HCT116 (cell line): Measurements from ENCODE around the gene FLOT1. TPM values are rescaled to one million over a fixed set of nuclear protein-coding genes. Genes with fewer than 3 reads are reported as not detected.
A peak's percentile ranks its signal among the peaks of the same experiment; 100 is the strongest.

ENCODE experiments used
- ATAC-seq: fragments of 200-7000 bp; cut with Tn5 transposase; 2 replicates; pipeline ENCODE4 v1.9.1; 2020; ENCODE audit warnings: mild to moderate bottlenecking, moderate library complexity
- BruUV-seq: library from RNA; stranded (reverse); fragments of 400-500 nt; replicated peaks from 2 replicates; lab custom pipeline; 2021; lab: Mats Ljungman, UMichigan
- CTCF ChIA-PET: fragments of 300-600 bp; sonication (Branson Sonifier 250); formaldehyde crosslinking; loops from one replicate; lab custom pipeline; 2021; ENCODE audit warnings: antibody characterized with exemption; lab: Charles Lee
- POLR2A ChIA-PET: fragments of 300-600, 350-600 bp; sonication (Branson Sonifier 250); formaldehyde crosslinking; loops from one replicate; lab custom pipeline; 2021; ENCODE audit warnings: antibody characterized with exemption; lab: Charles Lee
- RAD21 ChIA-PET, 2 experiments: fragments of 300-600 bp; sonication (Branson Sonifier 250); formaldehyde crosslinking; loops; one replicate each; lab custom pipeline; 2023; ENCODE audit warnings: low total read pairs in 2 of 2; ENCODE audit not compliant: uncharacterized antibody in 2 of 2, unreplicated experiment in 2 of 2, low non-redundant PET in 1 of 2; lab: Charles Lee
- DNase-seq: peaks from one replicate; pipeline ENCODE4 v3.0.0-alpha.2; 2010; ENCODE audit warnings: low read depth, low spot score
- H2AFZ ChIP-seq: fragments of 200-600 bp; shearing (Covaris generic), sonication (generic); 2 replicates; pipeline ENCODE4 v1.6.1; 2017; ENCODE audit warnings: low read depth, mixed run types, mixed read lengths, antibody characterized with exemption, low read length; ENCODE audit not compliant: poor library complexity, severe bottlenecking
- H3K27ac ChIP-seq: 2 replicates; pipeline ENCODE4 v1.5.1; 2012; ENCODE audit warnings: low read depth, low read length
- H3K27me3 ChIP-seq: fragments of 200-600 bp; sonication (generic); 2 replicates; pipeline ENCODE4 v1.6.1; 2016; ENCODE audit warnings: mixed run types, low read length, mixed read lengths; ENCODE audit not compliant: insufficient read depth
- H3K36me3 ChIP-seq, 2 experiments: fragments of 200-500 bp in 1 of 2; fragments of 200-600 bp in 1 of 2; sonication (Bioruptor generic) in 1 of 2; sonication (generic) in 1 of 2; 2 replicates each; pipeline versions ENCODE4 v1.5.1 to v1.6.1; 2014 to 2016; ENCODE audit warnings: low read length in 2 of 2, inconsistent platforms in 1 of 2, mixed read lengths in 1 of 2, mixed run types in 1 of 2; ENCODE audit not compliant: insufficient read depth in 2 of 2, control insufficient read depth in 1 of 2
- H3K4me1 ChIP-seq, 2 experiments: fragments of 200-600 bp in 1 of 2; sonication (generic) in 1 of 2; 2 replicates each; pipeline versions ENCODE4 v1.5.1 to v1.6.1; 2012 to 2017; ENCODE audit warnings: low read length in 2 of 2, inconsistent platforms in 1 of 2, mild to moderate bottlenecking in 1 of 2, mixed read lengths in 1 of 2, mixed run types in 1 of 2, moderate library complexity in 1 of 2; ENCODE audit not compliant: insufficient read depth in 2 of 2, control insufficient read depth in 1 of 2
- H3K4me2 ChIP-seq: fragments of 200-600 bp; sonication (generic); 2 replicates; pipeline ENCODE4 v1.6.1; 2017; ENCODE audit warnings: mixed run types, low read length, mixed read lengths
- H3K4me3 ChIP-seq, 2 experiments: fragments of 200-600 bp in 1 of 2; sonication (generic) in 1 of 2; replicated peaks in 1 of 2; 2 replicates each; pipeline ENCODE4 v1.5.1; 2011 to 2016; ENCODE audit warnings: low read length in 2 of 2, control low read depth in 1 of 2, low read depth in 1 of 2, mild to moderate bottlenecking in 1 of 2, mixed read lengths in 1 of 2, mixed run types in 1 of 2
- H3K79me2 ChIP-seq: fragments of 200-600 bp; sonication (generic); 2 replicates; pipeline ENCODE4 v1.6.1; 2017; ENCODE audit warnings: mild to moderate bottlenecking, mixed run types, low read length, moderate library complexity, mixed read lengths; ENCODE audit not compliant: insufficient read depth
- H3K9ac ChIP-seq: fragments of 200-600 bp; sonication (generic); 2 replicates; pipeline ENCODE4 v1.6.1; 2016; ENCODE audit warnings: low read length, mixed read lengths
- H3K9me2 ChIP-seq: fragments of 200-600 bp; sonication (generic), shearing (Covaris generic); 2 replicates; pipeline ENCODE4 v1.6.1; 2017; ENCODE audit warnings: mixed run types, mild to moderate bottlenecking, moderate library complexity; ENCODE audit not compliant: insufficient read depth
- H3K9me3 ChIP-seq, 2 experiments: fragments of 200-500 bp in 1 of 2; fragments of 200-600 bp in 1 of 2; sonication (Bioruptor generic) in 1 of 2; sonication (generic) in 1 of 2; 2 replicates each; pipeline ENCODE4 v1.6.1; 2014 to 2017; ENCODE audit warnings: low read length in 2 of 2, mixed read lengths in 2 of 2, inconsistent platforms in 1 of 2, low read depth in 1 of 2, mild to moderate bottlenecking in 1 of 2, mixed run types in 1 of 2, moderate library complexity in 1 of 2; ENCODE audit not compliant: control insufficient read depth in 1 of 2, insufficient read depth in 1 of 2
- H4K20me1 ChIP-seq: fragments of 200-600 bp; sonication (generic), shearing (Covaris generic); 2 replicates; pipeline ENCODE4 v1.6.1; 2017; ENCODE audit warnings: mixed run types, mild to moderate bottlenecking, moderate library complexity; ENCODE audit not compliant: insufficient read depth
- EGR1 ChIP-seq: IDR thresholded peaks from 2 replicates; pipeline ENCODE4 v1.6.1; 2012; ENCODE audit warnings: low read depth
- EZH2phosphoT487 ChIP-seq: fragments of 200-600 bp; IDR thresholded peaks from 2 replicates; pipeline ENCODE4 v1.6.1; 2018; ENCODE audit warnings: antibody characterized with exemption, borderline replicate concordance
- FOSL1 ChIP-seq: IDR thresholded peaks from 2 replicates; pipeline ENCODE4 v1.6.1; 2012; ENCODE audit warnings: low read depth
- SP1 ChIP-seq: IDR thresholded peaks from 2 replicates; pipeline ENCODE4 v1.6.1; 2012; ENCODE audit warnings: low read depth
- intact Hi-C: fragments of 100-400 bp; cut with micrococcal nuclease; formaldehyde crosslinking; loops from 2 replicates; pipeline ENCODE4 v1.10.0; 2022
- total RNA-seq: library from RNA; stranded (reverse); gene quantifications from one replicate; pipeline ENCODE4 v1.2.1, GENCODE V29; 2021; ENCODE audit not compliant: unreplicated experiment
- TF ChIP-seq, protein P1 (sequence below): IDR thresholded peaks from 2 replicates; pipeline ENCODE4 v1.6.1; 2012; ENCODE audit warnings: low read depth

Gene FLOT1
- total RNA-seq, 1 experiment from 2014 or later: 117 TPM

DNA sequence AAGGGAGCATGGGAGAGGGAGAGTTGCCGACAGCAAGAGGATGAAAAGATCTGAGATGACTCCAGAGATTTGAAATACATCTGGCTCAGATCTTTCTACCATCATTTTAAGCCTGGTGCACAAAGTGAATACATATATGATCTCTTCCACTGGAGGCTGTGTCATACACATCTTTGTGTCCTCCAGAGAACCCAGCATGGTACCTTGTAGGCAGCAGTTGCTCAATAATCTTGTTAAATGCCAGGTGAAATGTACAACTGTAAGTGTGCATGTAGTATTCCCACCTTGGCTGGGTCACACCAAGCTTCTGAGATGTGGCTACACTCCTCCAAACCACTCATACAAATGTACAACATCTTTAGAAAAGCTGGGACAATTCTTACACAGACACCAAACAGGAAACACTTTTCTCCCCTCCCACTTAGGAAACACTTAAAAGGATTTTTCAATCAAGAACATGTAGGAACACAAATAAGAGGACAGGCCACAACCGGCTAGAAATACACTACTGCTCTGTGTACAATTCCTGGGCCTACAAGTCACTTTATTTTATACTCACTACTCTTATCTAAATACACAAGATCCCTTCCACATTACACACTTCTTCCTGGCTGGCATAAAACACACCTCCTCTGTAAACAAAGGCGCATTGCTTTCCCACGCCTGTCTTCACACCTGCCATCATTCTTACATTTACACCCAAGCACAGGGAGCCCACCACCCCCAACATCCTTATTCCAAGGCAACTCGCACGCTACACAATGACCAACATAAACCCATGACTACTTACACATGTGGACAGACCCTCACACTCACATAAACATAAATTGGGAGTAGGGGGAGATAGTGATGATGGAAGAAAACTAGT lies 5.6 kb upstream of the FLOT1 start:
- no peaks in the 10 kb centered on the region for H3K27me3 ChIP-seq
- H3K9me2 ChIP-seq: no peaks in the 10 kb centered on the region
- no peak for DNase-seq
- H3K9me3 ChIP-seq: no peaks in the 10 kb centered on the region
- intact Hi-C loops: loop anchor here (10.0 kb wide), 1 partner anchor 337 kb away; no protein-coding TSS in a partner anchor
- H4K20me1 ChIP-seq: no peaks in the 10 kb centered on the region
- H3K4me1 ChIP-seq: peaks cover 69 to 92% of the 10 kb centered on the region in 2 experiments
- H3K79me2 ChIP-seq: peaks cover 12% of the 10 kb centered on the region
- no TSS peak for BruUV-seq
- RAD21 ChIA-PET: interaction anchor here (0.6 to 1.3 kb wide), 3 partner anchors 9 to 22 kb away, joined by 3 to 5 read pairs (median 4); no protein-coding TSS in a partner anchor
- TF ChIP-seq FOSL1 (no peak), EZH2phosphoT487 (no peak), SP1 (no peak), EGR1 (no peak)
- POLR2A ChIA-PET: interaction anchor here (0.7 to 16.4 kb wide), 9 partner anchors 11 to 169 kb away, joined by 4 to 680 read pairs (median 9); no protein-coding TSS in a partner anchor
- peak overlapping the region; percentile 72 for H3K4me2 ChIP-seq
- H3K36me3 ChIP-seq: peaks cover 4 to 8% of the 10 kb centered on the region in 2 experiments; a peak in 1 of 4 replicates
- H3K27ac ChIP-seq: peak overlapping the region; percentile 96
- no peak overlapping the region for H3K4me3 ChIP-seq
- H3K9ac ChIP-seq: peak overlapping the region; percentile 72
- CTCF ChIA-PET: no interaction called here
- no peak for ATAC-seq
- H2AFZ ChIP-seq: no peak overlapping the region

DNA sequence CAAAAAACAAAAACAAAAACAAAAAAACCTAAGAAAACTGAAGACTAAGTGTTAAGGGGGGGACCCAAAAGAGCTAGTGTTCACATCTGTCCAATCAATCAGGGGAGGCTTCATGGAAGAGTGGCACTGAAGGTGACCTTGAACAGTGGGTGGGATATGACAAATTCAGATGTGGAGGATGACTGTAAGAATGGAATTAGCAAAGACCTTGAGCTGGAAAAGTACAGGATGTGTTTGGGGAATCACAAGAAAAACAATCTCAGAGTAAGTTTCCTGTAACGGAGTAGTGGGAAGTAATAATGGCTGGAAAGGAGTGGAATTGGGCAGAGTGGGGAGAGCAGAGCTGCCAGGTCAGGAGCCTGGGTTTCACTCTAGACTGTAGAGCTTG lies 4.8 kb upstream of the FLOT1 start:
- no peak overlapping the region for H3K4me3 ChIP-seq
- H3K36me3 ChIP-seq: peaks cover 4 to 8% of the 10 kb centered on the region in 2 experiments; a peak in 1 of 4 replicates
- TF ChIP-seq, protein P1, sequence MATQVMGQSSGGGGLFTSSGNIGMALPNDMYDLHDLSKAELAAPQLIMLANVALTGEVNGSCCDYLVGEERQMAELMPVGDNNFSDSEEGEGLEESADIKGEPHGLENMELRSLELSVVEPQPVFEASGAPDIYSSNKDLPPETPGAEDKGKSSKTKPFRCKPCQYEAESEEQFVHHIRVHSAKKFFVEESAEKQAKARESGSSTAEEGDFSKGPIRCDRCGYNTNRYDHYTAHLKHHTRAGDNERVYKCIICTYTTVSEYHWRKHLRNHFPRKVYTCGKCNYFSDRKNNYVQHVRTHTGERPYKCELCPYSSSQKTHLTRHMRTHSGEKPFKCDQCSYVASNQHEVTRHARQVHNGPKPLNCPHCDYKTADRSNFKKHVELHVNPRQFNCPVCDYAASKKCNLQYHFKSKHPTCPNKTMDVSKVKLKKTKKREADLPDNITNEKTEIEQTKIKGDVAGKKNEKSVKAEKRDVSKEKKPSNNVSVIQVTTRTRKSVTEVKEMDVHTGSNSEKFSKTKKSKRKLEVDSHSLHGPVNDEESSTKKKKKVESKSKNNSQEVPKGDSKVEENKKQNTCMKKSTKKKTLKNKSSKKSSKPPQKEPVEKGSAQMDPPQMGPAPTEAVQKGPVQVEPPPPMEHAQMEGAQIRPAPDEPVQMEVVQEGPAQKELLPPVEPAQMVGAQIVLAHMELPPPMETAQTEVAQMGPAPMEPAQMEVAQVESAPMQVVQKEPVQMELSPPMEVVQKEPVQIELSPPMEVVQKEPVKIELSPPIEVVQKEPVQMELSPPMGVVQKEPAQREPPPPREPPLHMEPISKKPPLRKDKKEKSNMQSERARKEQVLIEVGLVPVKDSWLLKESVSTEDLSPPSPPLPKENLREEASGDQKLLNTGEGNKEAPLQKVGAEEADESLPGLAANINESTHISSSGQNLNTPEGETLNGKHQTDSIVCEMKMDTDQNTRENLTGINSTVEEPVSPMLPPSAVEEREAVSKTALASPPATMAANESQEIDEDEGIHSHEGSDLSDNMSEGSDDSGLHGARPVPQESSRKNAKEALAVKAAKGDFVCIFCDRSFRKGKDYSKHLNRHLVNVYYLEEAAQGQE: no peak
- no peaks in the 10 kb centered on the region for H3K9me2 ChIP-seq
- peak overlapping the region; percentile 96; the same call in 1 of the 2 replicates for H3K27ac ChIP-seq
- BruUV-seq: no TSS peak
- no peaks in the 10 kb centered on the region for H3K9me3 ChIP-seq
- no peak overlapping the region for H2AFZ ChIP-seq
- intact Hi-C loops: loop anchor here (10.0 kb wide), 1 partner anchor 338 kb away; no protein-coding TSS in a partner anchor
- no peak for ATAC-seq
- DNase-seq: no peak
- H3K27me3 ChIP-seq: no peaks in the 10 kb centered on the region
- H3K9ac ChIP-seq: peak overlapping the region; percentile 2; the same call in 1 of the 2 replicates
- ChIA-PET CTCF (no interaction called here), POLR2A (interaction anchor here (1.2 to 16.4 kb wide), 9 partner anchors 10 to 54 kb away, joined by 3 to 680 read pairs (median 8); partner anchors contain the start of gene TUBB), RAD21 (interaction anchor here in 1 of 2 experiments (1.3 kb wide), 1 partner anchor 22 kb away, joined by 4 read pairs; no protein-coding TSS in a partner anchor)
- no peaks in the 10 kb centered on the region for H4K20me1 ChIP-seq
- peaks cover 62 to 92% of the 10 kb centered on the region in 2 experiments for H3K4me1 ChIP-seq
- no peak overlapping the region for H3K4me2 ChIP-seq
- H3K79me2 ChIP-seq: peaks cover 15% of the 10 kb centered on the region
